Sigmoid colon (tissue), 7 donors: ENCODE results near the gene CHSY3. TPM values are rescaled to one million over a fixed set of nuclear protein-coding genes. Genes with fewer than 3 reads are reported as not detected.
A peak's percentile ranks its signal among the peaks of the same experiment; 100 is the strongest.

Experiments
- DNase-seq: peaks from one replicate; pipeline ENCODE4 v3.0.0-alpha.2; 2019
- H3K27ac ChIP-seq, 4 donors: fragments of 200-600 bp; sonication (generic); one replicate each; pipeline ENCODE4 v1.5.1; 2016 to 2019; ENCODE audit warnings: mild to moderate bottlenecking in 1 of 4
- H3K27me3 ChIP-seq, 3 donors: fragments of 200-600 bp; sonication (generic); one replicate each; pipeline ENCODE4 v1.5.1; 2019; ENCODE audit warnings: mild to moderate bottlenecking in 1 of 3
- H3K36me3 ChIP-seq, 4 donors: fragments of 200-600 bp; sonication (generic); one replicate each; pipeline ENCODE4 v1.5.1; 2016 to 2019
- H3K4me1 ChIP-seq, 4 donors: fragments of 200-600 bp; sonication (generic); one replicate each; pipeline ENCODE4 v1.5.1; 2017 to 2019
- H3K4me3 ChIP-seq, 4 donors: fragments of 200-600 bp; sonication (generic); one replicate each; pipeline ENCODE4 v1.5.1; 2017 to 2019; ENCODE audit warnings: mild to moderate bottlenecking in 2 of 4, moderate library complexity in 1 of 4
- H3K9me3 ChIP-seq, 4 donors: fragments of 200-600 bp in 3 of 4; sonication (generic) in 3 of 4; one replicate each; pipeline versions ENCODE4 v1.5.1 to v1.6.1; 2013 to 2019
- CTCF ChIP-seq, 4 experiments: fragments of 450-650 bp in 3 of 4; fragments of 200-600 bp in 1 of 4; IDR thresholded peaks; one replicate each; pipeline ENCODE4 v1.5.1; 2016 to 2019; ENCODE audit warnings: antibody characterized with exemption in 4 of 4, mild to moderate bottlenecking in 3 of 4, moderate library complexity in 2 of 4
- EP300 ChIP-seq, 4 donors: sonication (generic); formaldehyde crosslinking; IDR thresholded peaks; one replicate each; pipeline ENCODE4 v1.6.1; 2017; ENCODE audit warnings: antibody characterized with exemption in 4 of 4
- POLR2A ChIP-seq, 2 donors: fragments of 450-650 bp; IDR thresholded peaks; one replicate each; pipeline ENCODE4 v1.6.1; 2016; ENCODE audit warnings: antibody characterized with exemption in 2 of 2, mild to moderate bottlenecking in 2 of 2, moderate library complexity in 2 of 2
- POLR2AphosphoS5 ChIP-seq, 4 donors: sonication (generic); formaldehyde crosslinking; IDR thresholded peaks; one replicate each; pipeline ENCODE4 v1.6.1; 2017; ENCODE audit warnings: antibody characterized with exemption in 4 of 4
- WGBS, 2 donors: extraction: QIAGEN DNeasy Blood & Tissue Kit; methylation state at CpG; one replicate each; pipeline ENCODE4 v1.1.7; 2013; 5-methylcytosine and 5-hydroxymethylcytosine counted together
- intact Hi-C: fragments of 100-400 bp; cut with DNase I; formaldehyde crosslinking; loops from one replicate; pipeline ENCODE4 v1.15.1; 2023
- polyA plus RNA-seq, 3 donors: library from polyadenylated mRNA; stranded (reverse); fragments of 200-250 nt; gene quantifications; one replicate each; pipeline ENCODE4 v1.2.3, GENCODE V29; 2013
- total RNA-seq, 4 donors: library from RNA; depleted of rRNA; stranded (reverse); fragments of >200 nt; gene quantifications; one replicate each; pipeline ENCODE4 v1.1.0, GENCODE V29; 2016
- donor health status: healthy with polysubstance abuse.
- donor health status: Bipolar disorder and iron deficiency.
- donor health status: healthy.

Gene CHSY3
- total and polyA plus RNA-seq, 7 donors: under 0.01 to 3.3 (median 1.2) TPM; not detected in 1

GRCh38 chr5:130066644-130067043, 162.4 kb downstream of the CHSY3 start:
- peak; percentile 63 for DNase-seq
- H3K27me3 ChIP-seq: no peaks in the 10 kb centered on the region
- peak overlapping the region in 2 of 4 donors; percentile 34 to 38 for H3K27ac ChIP-seq
- H3K4me1 ChIP-seq: peaks cover 0 to 21% (median 16%) of the 10 kb centered on the region in 4 donors
- WGBS, 2 donors: 84 to 85% methylated on average over 3 of the region's 3 CpGs
- no peaks in the 10 kb centered on the region for H3K9me3 ChIP-seq
- no peaks in the 10 kb centered on the region for H3K36me3 ChIP-seq
- intact Hi-C loops: no loop called here
- TF ChIP-seq EP300 (IDR thresholded peaks at IDR 0.05): no peak
- TF ChIP-seq POLR2AphosphoS5 (IDR thresholded peaks at IDR 0.05): peak in 1 of 4 donors; percentile 14
- no peak overlapping the region for H3K4me3 ChIP-seq

GRCh38 chr5:130067364-130067763, 163.1 kb downstream of the CHSY3 start:
- TF ChIP-seq EP300 (IDR thresholded peaks at IDR 0.05) (no peak), CTCF (IDR thresholded peaks at IDR 0.05) (no peak), POLR2AphosphoS5 (IDR thresholded peaks at IDR 0.05) (no peak), POLR2A (IDR thresholded peaks at IDR 0.05) (no peak)
- H3K4me1 ChIP-seq: peaks cover 0 to 21% (median 16%) of the 10 kb centered on the region in 4 donors
- no peaks in the 10 kb centered on the region for H3K9me3 ChIP-seq
- H3K4me3 ChIP-seq: no peak overlapping the region
- no peaks in the 10 kb centered on the region for H3K36me3 ChIP-seq
- DNase-seq: no peak
- H3K27ac ChIP-seq: peak overlapping the region in 2 of 4 donors; percentile 34 to 38
- intact Hi-C loops: no loop called here
- no peaks in the 10 kb centered on the region for H3K27me3 ChIP-seq

GRCh38 chr5:130068101-130068500, 163.8 kb downstream of the CHSY3 start:
- H3K27me3 ChIP-seq: no peaks in the 10 kb centered on the region
- 78 to 82% methylated on average over 1 of the region's 1 CpG for WGBS, 2 donors
- DNase-seq: no peak
- peaks cover 0 to 21% (median 16%) of the 10 kb centered on the region in 4 donors for H3K4me1 ChIP-seq
- no peaks in the 10 kb centered on the region for H3K9me3 ChIP-seq
- intact Hi-C loops: no loop called here
- H3K27ac ChIP-seq: no peak overlapping the region
- no peak for TF ChIP-seq CTCF (IDR thresholded peaks at IDR 0.05)
- no peak for TF ChIP-seq POLR2AphosphoS5 (IDR thresholded peaks at IDR 0.05)
- TF ChIP-seq POLR2A (IDR thresholded peaks at IDR 0.05): no peak
- no peak for TF ChIP-seq EP300 (IDR thresholded peaks at IDR 0.05)
- no peak overlapping the region for H3K4me3 ChIP-seq
- no peaks in the 10 kb centered on the region for H3K36me3 ChIP-seq

GRCh38 chr5:130068988-130069387, 164.7 kb downstream of the CHSY3 start:
- WGBS, 2 donors: 75 to 82% methylated on average over 1 of the region's 1 CpG
- Histone ChIP-seq H3K4me1 (peaks cover 0 to 21% (median 16%) of the 10 kb centered on the region in 4 donors), H3K27ac (no peak overlapping the region), H3K9me3 (no peaks in the 10 kb centered on the region), H3K4me3 (no peak overlapping the region), H3K27me3 (no peaks in the 10 kb centered on the region), H3K36me3 (no peaks in the 10 kb centered on the region)
- TF ChIP-seq EP300 (IDR thresholded peaks at IDR 0.05) (no peak), POLR2A (IDR thresholded peaks at IDR 0.05) (no peak), POLR2AphosphoS5 (IDR thresholded peaks at IDR 0.05) (no peak), CTCF (IDR thresholded peaks at IDR 0.05) (no peak)
- intact Hi-C loops: no loop called here
- DNase-seq: no peak

GRCh38 chr5:130074820-130075219, 170.6 kb downstream of the CHSY3 start:
- TF ChIP-seq CTCF (IDR thresholded peaks at IDR 0.05): no peak
- no peak for TF ChIP-seq POLR2AphosphoS5 (IDR thresholded peaks at IDR 0.05)
- TF ChIP-seq POLR2A (IDR thresholded peaks at IDR 0.05): no peak
- no peak for DNase-seq
- Histone ChIP-seq H3K4me1 (no peaks in the 10 kb centered on the region), H3K27me3 (no peaks in the 10 kb centered on the region), H3K36me3 (no peaks in the 10 kb centered on the region), H3K9me3 (no peaks in the 10 kb centered on the region), H3K27ac (no peak overlapping the region), H3K4me3 (no peak overlapping the region)
- WGBS, 2 donors: 65 to 85% methylated on average over 3 of the region's 3 CpGs
- intact Hi-C loops: no loop called here
